NT2/D1 (cell line): ENCODE measurements around the gene KRTAP21-2.

Experiments used
- DNase-seq: peaks from one replicate; pipeline ENCODE4 v3.0.0-alpha.2; 2011; ENCODE audit warnings: low read depth, low spot score
- H3K27me3 ChIP-seq: 2 replicates; pipeline ENCODE4 v1.6.0; 2011; ENCODE audit warnings: mild to moderate bottlenecking; ENCODE audit not compliant: insufficient read length, insufficient read depth
- H3K36me3 ChIP-seq: 2 replicates; pipeline ENCODE4 v1.6.1; 2011; ENCODE audit warnings: mild to moderate bottlenecking, low read length, mixed read lengths; ENCODE audit not compliant: insufficient read depth, insufficient read length
- H3K4me1 ChIP-seq: 2 replicates; pipeline ENCODE4 v1.5.1; 2011; ENCODE audit not compliant: insufficient read depth, insufficient read length
- H3K4me3 ChIP-seq: 2 replicates; pipeline ENCODE4 v1.5.1; 2011; ENCODE audit warnings: low read depth; ENCODE audit not compliant: insufficient read length
- H3K9ac ChIP-seq: 2 replicates; pipeline ENCODE4 v1.6.0; 2011; ENCODE audit warnings: low read depth; ENCODE audit not compliant: insufficient read length
- H3K9me3 ChIP-seq: 2 replicates; pipeline ENCODE4 v1.5.1; 2011; ENCODE audit warnings: mild to moderate bottlenecking, low read length; ENCODE audit not compliant: insufficient read depth
- SUZ12 ChIP-seq: IDR thresholded peaks from 2 replicates; pipeline ENCODE4 v1.6.1; 2011; ENCODE audit not compliant: insufficient read length, insufficient read depth; ENCODE audit errors: extremely low read depth
- YY1 ChIP-seq: IDR thresholded peaks from 2 replicates; pipeline ENCODE4 v1.6.1; 2011; ENCODE audit not compliant: insufficient read length, insufficient read depth
- ZNF274 ChIP-seq: IDR thresholded peaks from 2 replicates; pipeline ENCODE4 v1.6.1; 2011; ENCODE audit warnings: mild to moderate bottlenecking, low read depth, low read length

The KRTAP21-2 gene

GRCh38 chr21:30714456-30714855 is 32.6 kb downstream of the KRTAP21-2 start:
- Histone ChIP-seq H3K36me3 (no peaks in the 10 kb centered on the region), H3K4me3 (no peak overlapping the region), H3K27me3 (no peaks in the 10 kb centered on the region), H3K9ac (no peak overlapping the region), H3K4me1 (no peaks in the 10 kb centered on the region), H3K9me3 (no peaks in the 10 kb centered on the region)
- DNase-seq = no peak
- TF ChIP-seq ZNF274 = no peak
- TF ChIP-seq SUZ12 = no peak
- no peak for TF ChIP-seq YY1

- no peak for DNase-seq
- H3K9me3 ChIP-seq = no peaks in the 10 kb centered on the region
- no peaks in the 10 kb centered on the region for H3K27me3 ChIP-seq
- H3K4me3 ChIP-seq = no peak overlapping the region
- TF ChIP-seq YY1 (no peak), ZNF274 (no peak), SUZ12 (no peak)
- no peak overlapping the region for H3K9ac ChIP-seq
- no peaks in the 10 kb centered on the region for H3K36me3 ChIP-seq
- no peaks in the 10 kb centered on the region for H3K4me1 ChIP-seq
Observed at GRCh38 chr21:30713766-30714165, 33.3 kb downstream of the KRTAP21-2 start.

- Histone ChIP-seq H3K9me3 (no peaks in the 10 kb centered on the region), H3K36me3 (no peaks in the 10 kb centered on the region), H3K4me1 (no peaks in the 10 kb centered on the region), H3K27me3 (no peaks in the 10 kb centered on the region), H3K9ac (no peak overlapping the region), H3K4me3 (no peak overlapping the region)
- no peak for DNase-seq
- TF ChIP-seq SUZ12 (no peak), YY1 (no peak), ZNF274 (no peak)
Observed at GRCh38 chr21:30710499-30710898, 36.6 kb downstream of the KRTAP21-2 start.

GRCh38 chr21:30707409-30707808 is 39.6 kb downstream of the KRTAP21-2 start:
- Histone ChIP-seq H3K27me3 (no peaks in the 10 kb centered on the region), H3K36me3 (no peaks in the 10 kb centered on the region), H3K4me3 (no peak overlapping the region), H3K9me3 (no peaks in the 10 kb centered on the region), H3K4me1 (no peaks in the 10 kb centered on the region), H3K9ac (no peak overlapping the region)
- TF ChIP-seq YY1 (no peak), ZNF274 (no peak), SUZ12 (no peak)
- no peak for DNase-seq
